GM21529 (cell line): ENCODE data around the gene SEZ6L.
A peak's percentile ranks its signal among the peaks of the same experiment; 100 is the strongest.

Source experiments
- ATAC-seq: cut with Tn5 transposase; IDR thresholded peaks from one replicate; pipeline ENCODE4 v1.9.1; 2021; ENCODE audit not compliant: unreplicated experiment

The SEZ6L gene

DNA sequence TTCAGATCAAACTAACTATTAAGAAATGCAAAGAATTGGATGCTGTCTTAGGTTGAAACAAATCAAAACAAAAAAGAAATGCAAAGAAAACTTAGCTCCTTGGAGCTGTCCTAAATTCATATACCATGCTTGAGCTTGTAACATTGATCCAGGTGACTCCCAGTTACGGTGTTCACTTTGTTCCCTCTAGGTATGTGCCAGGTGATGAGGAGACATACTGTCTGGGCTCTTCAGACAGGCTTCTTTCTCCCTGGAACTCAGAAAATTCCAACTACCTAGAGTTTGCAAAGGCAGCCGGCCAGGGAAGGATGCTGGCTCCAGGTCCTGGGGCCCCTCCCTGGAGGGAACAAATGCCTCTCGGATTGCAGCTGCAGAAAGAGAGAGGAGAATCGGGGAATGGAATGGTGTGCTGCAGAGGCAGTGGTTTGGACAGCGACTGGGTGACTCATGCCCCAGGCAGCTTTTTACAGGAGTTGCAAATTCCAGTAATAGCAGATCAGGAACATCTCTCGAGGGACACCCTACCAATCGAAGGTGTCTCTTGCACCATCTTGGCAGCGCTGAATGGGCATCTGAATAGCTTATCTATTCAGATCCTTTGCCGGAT is 247.5 kb downstream of the SEZ6L start:
- no peak for ATAC-seq

DNA sequence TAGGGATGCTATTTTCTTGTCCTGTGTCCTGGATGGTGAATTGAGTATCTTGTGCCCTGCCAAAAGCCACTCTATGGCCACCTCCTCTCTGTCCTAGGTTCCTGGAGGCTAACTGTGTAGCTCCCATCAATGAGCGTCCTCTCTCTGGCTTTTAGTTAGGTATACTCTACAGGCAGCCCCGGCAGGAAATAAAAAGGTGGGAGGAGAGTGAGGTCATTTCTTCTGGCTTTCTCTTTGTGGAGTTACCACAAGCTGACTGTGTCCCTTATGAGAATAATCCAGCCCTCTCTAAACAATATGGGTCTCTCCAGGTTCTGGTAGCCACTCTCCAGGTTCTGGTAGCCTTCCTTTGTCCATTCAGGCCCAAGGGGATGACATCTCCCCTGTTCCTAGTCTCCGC is 248.1 kb downstream of the SEZ6L start:
- ATAC-seq = no peak

DNA sequence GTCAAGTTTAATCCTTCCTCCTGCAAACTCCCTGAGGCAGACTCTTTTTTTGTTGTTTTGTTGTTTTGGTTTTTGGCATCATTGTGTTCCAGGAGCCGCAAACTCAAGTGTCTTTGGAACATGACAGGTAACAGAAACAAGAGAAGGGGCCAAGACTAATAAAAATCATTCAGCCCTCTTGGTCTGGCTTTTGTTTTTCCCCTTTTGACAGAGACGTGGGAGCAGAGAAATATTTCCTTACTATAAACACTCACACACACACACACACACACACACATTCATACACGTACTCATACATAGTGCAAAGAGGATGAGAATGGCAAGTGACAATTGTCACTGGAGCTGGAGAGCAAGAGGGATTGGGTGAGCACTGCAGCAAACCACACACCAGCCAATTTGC is 249.4 kb downstream of the SEZ6L start:
- ATAC-seq = no peak

DNA sequence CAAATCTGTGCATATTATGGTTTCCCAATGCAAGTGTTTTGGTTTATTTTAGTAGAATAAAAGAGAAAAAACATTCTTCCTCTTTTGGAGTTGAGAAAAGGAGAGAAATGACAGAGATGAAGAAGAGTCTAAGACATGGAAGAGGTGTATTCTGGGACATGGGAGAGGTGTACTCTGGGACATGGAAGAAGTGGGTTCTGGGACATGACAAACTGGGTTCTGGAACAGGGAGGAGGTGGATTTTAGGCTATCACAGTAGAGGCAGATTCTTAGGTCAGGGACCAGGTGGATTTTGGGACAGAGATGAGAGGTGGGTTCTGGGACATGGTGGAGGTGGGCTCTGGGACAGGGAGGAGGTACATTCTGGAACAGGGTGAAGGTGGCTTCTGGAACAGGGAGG is 257.7 kb downstream of the SEZ6L start:
- no peak for ATAC-seq

DNA sequence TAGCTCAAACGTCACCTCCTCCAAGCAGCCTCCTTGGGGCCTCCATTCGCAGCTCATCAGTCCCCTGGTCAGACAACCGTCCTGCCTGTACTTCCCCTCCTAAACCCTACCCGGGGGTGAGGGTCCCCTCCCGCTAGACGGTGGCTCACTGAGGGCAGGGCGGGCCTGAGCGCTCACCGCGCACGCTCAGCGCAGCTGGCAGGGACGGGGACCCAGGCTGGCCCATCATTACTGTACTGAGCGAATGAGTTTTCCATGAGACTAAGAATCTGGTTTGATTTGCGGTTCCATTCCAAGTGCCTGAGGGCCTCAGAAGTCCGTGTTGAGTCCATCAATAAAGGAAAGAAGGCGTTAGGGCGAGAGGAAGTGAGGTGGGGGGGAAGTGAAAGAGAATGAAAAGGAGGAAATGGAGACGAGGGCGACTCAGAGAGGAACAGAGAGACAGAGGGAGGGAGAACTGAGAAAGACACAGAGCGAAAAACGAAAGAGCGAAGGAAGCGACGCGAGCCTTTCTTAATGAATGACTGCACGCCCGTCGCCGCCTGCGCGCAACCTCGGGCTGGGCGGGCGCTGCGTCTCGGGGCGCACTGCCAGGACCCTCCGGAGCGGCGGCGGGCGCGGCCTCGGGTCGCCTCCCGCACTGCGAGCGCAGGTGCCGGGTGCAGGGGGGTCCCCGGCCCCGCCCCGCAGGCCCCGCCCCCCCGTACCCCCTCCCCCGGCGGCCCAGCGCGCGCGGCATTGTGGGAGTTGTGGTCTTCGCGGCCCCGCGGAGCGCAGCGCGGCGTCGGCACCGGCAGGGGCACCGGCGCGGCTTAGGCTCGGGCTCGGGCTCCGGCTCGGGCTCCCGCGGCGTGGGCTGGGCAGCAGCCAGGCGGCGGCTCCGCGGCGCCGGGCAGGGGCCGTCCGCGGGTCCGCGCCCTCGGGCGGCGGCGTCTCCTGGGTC is 259.5 kb downstream of the SEZ6L start, which contains the start of gene ASPHD2:
ASPHD2 (plus strand) TSS at position 746 of the 943 bp plus-strand sequence. CDS start 4,356 bp downstream, outside the sequence.
- ATAC-seq = peak; percentile 77

DNA sequence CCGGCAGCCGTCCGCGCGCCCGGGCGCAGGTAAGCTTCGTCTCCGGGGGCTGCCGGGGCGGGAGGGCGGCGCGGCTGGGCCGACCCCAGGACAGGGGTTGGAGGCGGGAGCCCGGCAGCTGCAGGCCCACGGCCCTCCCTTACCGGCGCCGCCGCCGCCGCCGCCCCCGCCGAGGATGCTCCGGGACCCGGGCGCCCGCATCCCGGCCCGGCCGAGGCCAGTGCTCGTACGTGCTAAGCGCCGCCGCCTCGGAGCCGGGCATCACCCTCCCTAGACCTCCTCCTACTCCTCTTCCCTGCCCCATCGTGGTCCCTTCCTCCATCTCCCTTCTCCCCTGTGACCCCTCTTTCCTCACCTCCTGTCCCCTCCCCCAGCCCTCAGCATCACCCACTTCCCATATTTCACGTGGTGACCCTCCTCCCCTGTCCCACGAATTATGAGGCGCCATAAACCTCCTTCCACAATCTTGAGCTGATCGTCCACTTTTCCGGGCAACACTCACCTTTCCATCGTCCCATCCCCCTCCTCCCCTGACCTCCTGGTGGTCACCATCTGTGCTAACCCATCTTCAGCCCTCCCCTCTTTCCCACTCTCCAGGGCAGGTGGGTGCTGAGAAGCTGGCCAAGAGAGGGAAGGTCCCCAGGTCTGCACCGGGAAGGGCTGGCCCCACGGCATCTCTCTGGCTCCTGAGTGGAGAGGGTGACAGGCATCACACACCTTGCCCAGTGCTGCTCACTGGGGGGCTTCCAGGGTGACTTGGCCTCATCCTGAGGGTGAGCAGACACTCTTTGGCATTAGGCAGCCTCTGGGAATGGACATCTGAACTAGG is 260.4 kb downstream of the SEZ6L start:
- peak; percentile 6 for ATAC-seq

DNA sequence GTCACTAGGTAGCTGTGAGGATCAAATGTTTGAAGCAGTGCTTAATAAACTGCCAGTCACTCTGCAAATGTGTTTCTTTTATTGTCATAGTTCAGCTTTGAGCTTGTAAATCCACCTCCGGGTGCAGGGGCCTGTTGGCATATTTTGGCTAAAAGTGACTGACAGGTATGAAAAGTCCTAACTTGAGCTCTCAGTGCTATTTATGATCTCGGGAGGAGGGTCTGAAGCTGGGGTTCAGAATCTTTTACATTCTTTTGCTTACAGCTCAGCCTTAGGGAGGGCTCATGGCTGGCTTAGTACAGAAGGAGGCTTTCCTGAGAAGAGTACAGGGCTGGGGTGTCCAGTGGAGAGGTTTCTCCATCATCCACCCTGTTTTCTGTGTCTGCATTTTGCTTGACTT is 261.3 kb downstream of the SEZ6L start:
- no peak for ATAC-seq

DNA sequence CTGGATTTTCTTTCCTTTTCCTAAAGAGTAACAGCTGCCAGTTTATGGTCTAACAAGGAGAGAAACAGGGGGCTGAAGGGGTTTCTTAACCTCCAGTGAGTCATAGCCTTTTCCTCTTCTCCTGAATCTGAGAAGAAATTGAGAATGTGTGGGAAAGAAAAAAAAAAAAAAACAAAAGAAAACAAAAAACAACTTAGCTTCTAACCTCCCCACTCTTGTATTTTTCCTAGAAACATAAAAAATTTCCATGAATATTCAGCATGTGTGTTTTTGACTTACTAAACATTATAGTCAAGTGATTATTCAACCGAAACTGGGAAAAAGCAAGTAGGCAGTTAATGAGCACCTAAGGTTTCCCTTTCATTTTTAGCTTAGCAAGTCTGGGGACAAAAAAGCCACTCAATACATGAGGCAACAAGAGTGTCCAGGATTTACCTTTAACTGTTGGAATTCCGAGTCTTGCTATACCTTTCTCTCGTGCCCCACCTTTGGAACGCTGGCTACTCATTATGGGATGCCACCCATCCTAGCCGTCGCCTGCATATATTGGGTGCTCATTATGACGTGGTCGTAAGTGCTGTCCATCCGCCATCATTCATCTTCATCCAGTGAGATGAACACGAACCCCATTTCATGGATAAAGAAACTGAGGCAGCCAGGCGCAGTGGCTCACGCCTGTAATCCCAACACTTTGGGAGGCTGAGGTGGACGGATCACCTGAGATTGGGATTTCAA is 262.2 kb downstream of the SEZ6L start:
- no peak for ATAC-seq

DNA sequence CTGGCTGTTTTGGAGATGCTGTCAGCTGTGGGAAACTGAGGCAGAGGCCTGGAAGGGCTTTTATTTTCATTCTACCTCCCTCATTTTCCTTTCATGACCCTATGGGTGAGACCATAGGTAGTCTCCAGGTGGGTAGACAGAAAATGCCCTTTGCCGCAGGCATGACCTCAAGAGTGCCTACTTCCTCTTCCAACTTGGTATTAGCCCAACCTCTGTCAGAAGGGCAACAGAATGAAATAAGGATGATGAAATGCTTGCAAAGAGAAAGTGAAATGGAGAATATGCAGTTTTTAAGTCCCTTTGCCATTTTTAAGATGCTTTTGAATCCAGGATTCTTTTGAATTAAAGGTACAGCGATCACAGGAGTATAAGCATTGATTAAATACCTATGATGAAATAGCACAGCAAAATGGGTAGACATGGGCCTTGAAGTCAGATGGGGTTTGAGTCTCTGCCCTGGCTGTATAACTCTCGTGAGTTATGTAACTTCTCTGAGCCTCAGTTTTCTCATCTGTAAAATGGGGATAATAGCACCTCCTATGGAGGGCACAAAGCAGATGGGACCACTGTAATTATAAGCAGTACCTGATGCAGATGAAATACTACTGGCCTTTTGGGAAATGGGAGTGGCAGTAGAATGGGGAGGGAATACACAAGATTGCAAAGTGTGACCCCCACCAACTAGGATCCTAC is 263.5 kb downstream of the SEZ6L start:
- ATAC-seq = no peak
